ENCODE measurements around the gene AKT1.
"Not testable (repeated sequence)": the region's sequence is repeated elsewhere in the genome, so short reads cannot be mapped to it uniquely, and the experiment has no call there.

Gene AKT1

GRCh38 chr14:104734991-104735779 is 60.4 kb downstream of the AKT1 start:
- no peak for DNase-seq

GRCh38 chr14:104734601-104734990 is 61.0 kb downstream of the AKT1 start:
- DNase-seq = no peak

GRCh38 chr14:104734051-104734587 is 61.4 kb downstream of the AKT1 start:
- DNase-seq = no peak

- no peak for DNase-seq
Observed at GRCh38 chr14:104732931-104733681, 62.4 kb downstream of the AKT1 start.

GRCh38 chr14:104732355-104732804 is 63.2 kb downstream of the AKT1 start:
- no peak for DNase-seq

GRCh38 chr14:104731320-104732294 is 63.9 kb downstream of the AKT1 start:
- no peak for DNase-seq

- no peak for DNase-seq
Observed at GRCh38 chr14:104730487-104730886, 65.1 kb downstream of the AKT1 start.

- no peak for DNase-seq
Observed at GRCh38 chr14:104729835-104730181, 65.7 kb downstream of the AKT1 start.

GRCh38 chr14:104729176-104729834 is 66.2 kb downstream of the AKT1 start:
- DNase-seq = not testable (repeated sequence)

GRCh38 chr14:104728631-104729030 is 66.9 kb downstream of the AKT1 start:
- no peak for DNase-seq

- DNase-seq = no peak
Observed at GRCh38 chr14:104726600-104727451, 68.7 kb downstream of the AKT1 start.

GRCh38 chr14:104725772-104726548 is 69.6 kb downstream of the AKT1 start:
- no peak for DNase-seq

- DNase-seq = no peak
Observed at GRCh38 chr14:104724981-104725771, 70.4 kb downstream of the AKT1 start.

GRCh38 chr14:104724407-104724980 is 71.1 kb downstream of the AKT1 start:
- DNase-seq = no peak

- DNase-seq = peak; percentile 52
Observed at GRCh38 chr14:104723651-104724406, 71.7 kb downstream of the AKT1 start, which contains the start of gene ADSS1. TSS of gene ADSS1 (plus strand) at chr14:104724229. CDS start at chr14:104724271, 42 bp downstream.

- DNase-seq = no peak
Observed at GRCh38 chr14:104722938-104723650, 72.5 kb downstream of the AKT1 start.
